Common myeloid progenitor, CD34-positive (primary cell): Measurements from ENCODE around the gene MOB3A.
"Not testable (repeated sequence)": the region's sequence is repeated elsewhere in the genome, so short reads cannot be mapped to it uniquely, and the experiment has no call there.

ENCODE experiments used
- CTCF ChIA-PET: fragments of 350-600 bp; sonication (Branson Sonifier 250); formaldehyde crosslinking; loops from one replicate; lab custom pipeline; 2021; ENCODE audit warnings: antibody characterized with exemption; lab: Charles Lee
- POLR2A ChIA-PET: fragments of 350-600 bp; sonication (Branson Sonifier 250); formaldehyde crosslinking; loops from one replicate; lab custom pipeline; 2021; ENCODE audit warnings: antibody characterized with exemption; lab: Charles Lee
- DNase-seq, 3 donors: peaks; one replicate each; pipeline versions ENCODE4 v3.0.0 to v3.0.0-alpha.2; 2013
- H3K27ac ChIP-seq, 2 experiments: 1 replicate in 1 of 2; 2 replicates in 1 of 2; pipeline ENCODE4 v1.7.0; 2013; ENCODE audit warnings: inconsistent platforms in 2 of 2, low read length in 2 of 2, mild to moderate bottlenecking in 2 of 2, low read depth in 1 of 2, moderate library complexity in 1 of 2; ENCODE audit not compliant: severe bottlenecking in 2 of 2, insufficient read depth in 1 of 2, poor library complexity in 1 of 2
- H3K27me3 ChIP-seq, 5 experiments: replicated peaks in 2 of 5; 1 replicate in 3 of 5; 2 replicates in 2 of 5; pipeline versions ENCODE4 v1.6.1 to v1.7.0; 2013; ENCODE audit warnings: low read length in 4 of 5, mild to moderate bottlenecking in 2 of 5, moderate library complexity in 2 of 5, inconsistent platforms in 1 of 5; ENCODE audit not compliant: insufficient read depth in 5 of 5, control insufficient read depth in 4 of 5
- H3K36me3 ChIP-seq, 4 experiments: 1 replicate in 2 of 4; 2 replicates in 2 of 4; pipeline versions ENCODE4 v1.6.1 to v1.7.0; 2013; ENCODE audit warnings: low read length in 3 of 4, control low read depth in 1 of 4, mild to moderate bottlenecking in 1 of 4; ENCODE audit not compliant: control insufficient read depth in 4 of 4, insufficient read depth in 4 of 4
- H3K4me1 ChIP-seq, 4 experiments: 1 replicate in 3 of 4; 2 replicates in 1 of 4; pipeline versions ENCODE4 v1.6.1 to v1.7.1; 2013; ENCODE audit warnings: low read length in 3 of 4, mild to moderate bottlenecking in 3 of 4, control low read depth in 1 of 4, inconsistent platforms in 1 of 4, moderate library complexity in 1 of 4; ENCODE audit not compliant: control insufficient read depth in 4 of 4, insufficient read depth in 4 of 4; ENCODE audit errors: control extremely low read depth in 1 of 4
- H3K4me3 ChIP-seq, 7 experiments: 1 replicate in 4 of 7; 2 replicates in 3 of 7; pipeline versions ENCODE4 v1.5.1 to v1.7.0; 2013; ENCODE audit warnings: mild to moderate bottlenecking in 7 of 7, low read length in 6 of 7, moderate library complexity in 6 of 7, inconsistent platforms in 2 of 7, low read depth in 2 of 7, control low read depth in 1 of 7; ENCODE audit not compliant: insufficient read depth in 4 of 7, control insufficient read depth in 1 of 7; ENCODE audit errors: extremely low read depth in 1 of 7
- H3K9me3 ChIP-seq, 5 experiments: 1 replicate in 4 of 5; 2 replicates in 1 of 5; pipeline versions ENCODE4 v1.6.1 to v1.7.1; 2013; ENCODE audit warnings: low read length in 4 of 5, mild to moderate bottlenecking in 2 of 5, inconsistent platforms in 1 of 5, low read depth in 1 of 5, moderate library complexity in 1 of 5; ENCODE audit not compliant: control insufficient read depth in 4 of 5, insufficient read depth in 2 of 5; ENCODE audit errors: control extremely low read depth in 1 of 5
- WGBS: methylation state at CpG from one replicate; pipeline ENCODE4 v1.1.5; 2013; ENCODE audit not compliant: insufficient coverage; 5-methylcytosine and 5-hydroxymethylcytosine counted together

Gene MOB3A

GRCh38 chr19:2089727-2090053 lies 6.4 kb downstream of the MOB3A start:
- H3K4me3 ChIP-seq: peak overlapping the region in 5 of 7 experiments; percentile 10 to 54 (median 43)
- H3K27ac ChIP-seq: peak overlapping the region in 1 of 2 experiments; percentile 72
- WGBS: 6% methylated on average over 2 of the region's 2 CpGs
- no peak for DNase-seq
- ChIA-PET CTCF (interaction anchor here (0.8 to 3.0 kb wide), 5 partner anchors 9 to 73 kb away, joined by 3 to 8 read pairs (median 4); no protein-coding TSS in a partner anchor), POLR2A (interaction anchor here (1.7 kb wide), 1 partner anchor 38 kb away, joined by 10 read pairs; the partner anchor contains the start of gene MKNK2)
- H3K27me3 ChIP-seq: no peaks in the 10 kb centered on the region
- no peaks in the 10 kb centered on the region for H3K9me3 ChIP-seq
- H3K4me1 ChIP-seq: peaks cover 20 to 99% (median 94%) of the 10 kb centered on the region in 4 experiments
- H3K36me3 ChIP-seq: peaks cover 0 to 14% (median 2%) of the 10 kb centered on the region in 4 experiments

- WGBS: 67% methylated on average over 13 of the region's 16 CpGs
- peaks cover 0 to 14% (median 2%) of the 10 kb centered on the region in 4 experiments for H3K36me3 ChIP-seq
- DNase-seq: no peak
- H3K27me3 ChIP-seq: no peaks in the 10 kb centered on the region
- peaks cover 15 to 99% (median 93%) of the 10 kb centered on the region in 4 experiments for H3K4me1 ChIP-seq
- CTCF ChIA-PET: interaction anchor here (0.8 to 3.0 kb wide), 5 partner anchors 8 to 72 kb away, joined by 3 to 8 read pairs (median 4); no protein-coding TSS in a partner anchor
- POLR2A ChIA-PET: interaction anchor here (1.7 kb wide), 1 partner anchor 37 kb away, joined by 10 read pairs; the partner anchor contains the start of gene MKNK2
- H3K27ac ChIP-seq: peak overlapping the region in 1 of 2 experiments; percentile 72
- H3K4me3 ChIP-seq: peak overlapping the region in 3 of 7 experiments; percentile 10 to 52 (median 43)
- no peaks in the 10 kb centered on the region for H3K9me3 ChIP-seq
Observed at GRCh38 chr19:2089001-2089711, 7.0 kb downstream of the MOB3A start.

GRCh38 chr19:2087621-2088100 lies 8.5 kb downstream of the MOB3A start:
- Histone ChIP-seq H3K27me3 (no peaks in the 10 kb centered on the region), H3K27ac (peak overlapping the region; percentile 38 to 67), H3K36me3 (peaks cover 0 to 3% (median 0%) of the 10 kb centered on the region in 4 experiments), H3K4me3 (peak overlapping the region in 1 of 7 experiments; percentile 28), H3K4me1 (peaks cover 9 to 99% (median 94%) of the 10 kb centered on the region in 4 experiments), H3K9me3 (no peaks in the 10 kb centered on the region)
- peak in 2 of 3 donors; percentile 68 to 78 for DNase-seq
- ChIA-PET CTCF (interaction anchor here (0.7 to 2.4 kb wide), 7 partner anchors 8 to 35 kb away, joined by 3 to 11 read pairs (median 4); partner anchors contain the start of gene IZUMO4), POLR2A (interaction anchor here (0.6 to 1.2 kb wide), 6 partner anchors 8 to 146 kb away, joined by 3 to 4 read pairs (median 3); partner anchors contain the start of genes MKNK2 and MOB3A)
- 31% methylated on average over 12 of the region's 14 CpGs for whole genome bisulfite sequencing

GRCh38 chr19:2086695-2087620 lies 9.2 kb downstream of the MOB3A start:
- peak in 2 of 3 donors; percentile 58 to 63 for DNase-seq
- CTCF ChIA-PET: interaction anchor here (0.7 to 2.4 kb wide), 5 partner anchors 8 to 34 kb away, joined by 3 to 11 read pairs (median 4); no protein-coding TSS in a partner anchor
- H3K27ac ChIP-seq: peak overlapping the region; percentile 38 to 67
- H3K4me3 ChIP-seq: peak overlapping the region in 1 of 7 experiments; percentile 28
- not testable (repeated sequence) for H3K9me3 ChIP-seq, H3K36me3 ChIP-seq, H3K27me3 ChIP-seq
- 63% methylated on average over 7 of the region's 13 CpGs for WGBS
- POLR2A ChIA-PET: interaction anchor here (0.9 to 1.2 kb wide), 5 partner anchors 9 to 145 kb away, joined by 3 to 4 read pairs (median 3); partner anchors contain the start of genes MKNK2 and MOB3A
- peaks cover 9 to 99% (median 94%) of the 10 kb centered on the region in 4 experiments for H3K4me1 ChIP-seq

GRCh38 chr19:2084993-2085720 lies 11.0 kb downstream of the MOB3A start:
- Histone ChIP-seq H3K36me3 (peaks cover 0 to 12% (median 6%) of the 10 kb centered on the region in 4 experiments), H3K27ac (peak overlapping the region; percentile 74 to 93), H3K9me3 (no peaks in the 10 kb centered on the region), H3K4me1 (peaks cover 7 to 91% (median 85%) of the 10 kb centered on the region in 4 experiments), H3K4me3 (peak overlapping the region; percentile 19 to 73 (median 53)), H3K27me3 (no peaks in the 10 kb centered on the region)
- DNase-seq: peak; percentile 97 to 99 (median 99)
- ChIA-PET CTCF (interaction anchor here (3.6 kb wide), 2 partner anchors 9 to 12 kb away, joined by 19 to 24 read pairs; partner anchors contain the start of gene MOB3A), POLR2A (interaction anchor here (0.7 kb wide), 1 partner anchor 33 kb away, joined by 4 read pairs; no protein-coding TSS in a partner anchor)
- WGBS: 23% methylated on average over 14 of the region's 28 CpGs
